Heart left ventricle (tissue), 16 donors: ENCODE data around the gene LRRC36. TPM values are rescaled to one million over a fixed set of nuclear protein-coding genes. Genes with fewer than 3 reads are reported as not detected.

Experiments used
- ATAC-seq, 4 donors: fragments of 200-7000 bp; cut with Tn5 transposase; one replicate each; pipeline ENCODE4 v1.9.1; 2020 to 2022; ENCODE audit warnings: moderate library complexity in 4 of 4, mild to moderate bottlenecking in 3 of 4, moderate number of reproducible peaks in 1 of 4
- DNase-seq, 5 donors: peaks; one replicate each; pipeline ENCODE4 v3.0.0-alpha.2; 2020
- H3K27ac ChIP-seq, 12 donors: fragments of 200-600 bp; sonication (generic) in 4 of 12; one replicate each; pipeline versions ENCODE4 v1.5.0 to v1.8.0; 2016 to 2022; ENCODE audit warnings: mild to moderate bottlenecking in 2 of 12
- H3K27me3 ChIP-seq, 9 donors: fragments of 200-600 bp; sonication (generic) in 2 of 9; one replicate each; pipeline versions ENCODE4 v1.5.1 to v1.8.0; 2016 to 2022; ENCODE audit warnings: mild to moderate bottlenecking in 3 of 9
- H3K36me3 ChIP-seq, 9 donors: fragments of 200-600 bp; sonication (generic) in 2 of 9; one replicate each; pipeline versions ENCODE4 v1.5.0 to v1.8.0; 2018 to 2022; ENCODE audit warnings: mild to moderate bottlenecking in 2 of 9
- H3K4me1 ChIP-seq, 12 donors: fragments of 200-600 bp; sonication (generic) in 4 of 12; one replicate each; pipeline versions ENCODE4 v1.5.0 to v1.8.0; 2016 to 2022; ENCODE audit warnings: mild to moderate bottlenecking in 3 of 12
- H3K4me3 ChIP-seq, 12 donors: fragments of 200-600 bp; sonication (generic) in 4 of 12; one replicate each; pipeline versions ENCODE4 v1.5.0 to v1.8.0; 2017 to 2022; ENCODE audit warnings: mild to moderate bottlenecking in 9 of 12, moderate library complexity in 4 of 12
- H3K9me3 ChIP-seq, 12 donors: fragments of 200-600 bp; sonication (generic) in 4 of 12; one replicate each; pipeline versions ENCODE4 v1.5.0 to v1.8.0; 2016 to 2022; ENCODE audit warnings: mild to moderate bottlenecking in 1 of 12
- CTCF ChIP-seq, 12 donors: fragments of 200-600 bp; sonication (generic) in 4 of 12; IDR thresholded peaks; one replicate each; pipeline versions ENCODE4 v1.5.0 to v1.8.0; 2018 to 2022; ENCODE audit warnings: antibody characterized with exemption in 12 of 12, mild to moderate bottlenecking in 5 of 12
- POLR2A ChIP-seq, 2 donors: fragments of 450-650 bp; IDR thresholded peaks; one replicate each; pipeline ENCODE4 v1.6.1; 2017; ENCODE audit warnings: antibody characterized with exemption in 2 of 2, mild to moderate bottlenecking in 2 of 2, moderate library complexity in 2 of 2
- WGBS, 4 donors: extraction: QIAGEN DNeasy Blood & Tissue Kit in 2 of 4; methylation state at CpG; one replicate each; pipeline versions ENCODE4 v1.1.5 to v1.1.7; 2013 to 2018; 5-methylcytosine and 5-hydroxymethylcytosine counted together
- intact Hi-C, 10 donors: fragments of 100-400 bp; cut with DNase I; formaldehyde crosslinking; loops; one replicate each; pipeline versions ENCODE4 v1.11.1 to v1.14.2; 2022
- polyA plus RNA-seq, 2 donors: library from polyadenylated mRNA; stranded (reverse); fragments of 200-250 nt; gene quantifications; one replicate each; pipeline ENCODE4 v1.2.3, GENCODE V29; 2013
- total RNA-seq, 9 donors: library from RNA; depleted of rRNA in 2 of 9; stranded (reverse); fragments of >200 nt in 2 of 9; fragmentation: NEBNext Ultra II Directional in 3 of 9; extraction: Animal tissue kit (Norgen Biotek cat#: 25700) in 3 of 9; gene quantifications; one replicate each; pipeline versions ENCODE4 v1.1.0 to v1.2.4, GENCODE V29; 2016 to 2023
- donor health status: ischemic (EF 13 %, LVEDD 7.1; RV severe dilation, severe dysfunction).
- donor health status: healthy with polysubstance abuse.
- donor health status: DM: no; HTN: yes; CAD: no.
- donor health status: DM: no; HTN: no; CAD: no.
- donor health status: ischemic (EF 25% LVEDD 6.9; RV normal size, moderate dysfunction).
- donor health status: ischemic (EF 25% LVEDD 5.7; RV mildly dilated, moderate dysfunction).
- donor health status: healthy.
- donor health status: DM: yes; HTN: yes; CAD: no.
- donor health status: ischemic (EF 35%, LVEDD 5.7; RV mildly dilated, moderate dysfunction).
- donor health status: nonischemic (EF 11% LVEDD 7.7; RV severe dilation, severe dysfunction).
- donor health status: DM: yes; HTN: yes; CAD: no.
- donor health status: PGD.
- donor health status: ischemic (EF 29% LVEDD 5.4; RV normal size, mild dysfunction).
- donor health status: nonischemic (EF 23%, LVEDD 6.1; RV moderate dilation, normal function).

Gene LRRC36
- total and polyA plus RNA-seq, 11 donors = 0.15 to 0.42 (median 0.27) TPM; not detected in 8

- Histone ChIP-seq H3K36me3 (no peaks in the 10 kb centered on the region), H3K9me3 (no peaks in the 10 kb centered on the region), H3K27ac (peak overlapping the region in 9 of 12 donors; percentile 32 to 90 (median 64)), H3K4me1 (peaks cover 5 to 65% (median 45%) of the 10 kb centered on the region in 12 donors), H3K4me3 (no peak overlapping the region), H3K27me3 (peaks cover 0 to 25% (median 0%) of the 10 kb centered on the region in 9 donors)
- intact Hi-C loops = loop anchor here in 8 of 10 donors (5.0 to 10.0 kb wide), 5 partner anchors 53 to 136 kb away; partner anchors contain the start of gene PLEKHG4 (in 1 of the 8)
- TF ChIP-seq CTCF (IDR thresholded peaks at IDR 0.05) = no peak
- no peak for TF ChIP-seq POLR2A (IDR thresholded peaks at IDR 0.05)
- DNase-seq = no peak
- 78 to 84% (median 83%) methylated on average over 14 to 22 of the region's 22 CpGs for WGBS, 4 donors
- ATAC-seq = no peak
Observed at GRCh38 chr16:67397812-67398545, 71.4 kb downstream of the LRRC36 start.

- Histone ChIP-seq H3K9me3 (no peaks in the 10 kb centered on the region), H3K4me1 (peaks cover 5 to 58% (median 38%) of the 10 kb centered on the region in 12 donors), H3K27me3 (peaks cover 0 to 19% (median 0%) of the 10 kb centered on the region in 9 donors), H3K36me3 (no peaks in the 10 kb centered on the region), H3K27ac (peak overlapping the region in 5 of 12 donors; percentile 9 to 90 (median 71)), H3K4me3 (peak overlapping the region in 5 of 12 donors; percentile 8 to 39 (median 27))
- DNase-seq (no peak), ATAC-seq (no peak)
- WGBS, 4 donors = 89 to 94% (median 90%) methylated on average over 17 to 19 of the region's 19 CpGs
- intact Hi-C loops = loop anchor here in 8 of 10 donors (5.0 to 10.0 kb wide), 5 partner anchors 54 to 136 kb away; partner anchors contain the start of gene PLEKHG4 (in 1 of the 8)
- TF ChIP-seq POLR2A (IDR thresholded peaks at IDR 0.05) (no peak), CTCF (IDR thresholded peaks at IDR 0.05) (no peak)
Observed at GRCh38 chr16:67398546-67399217, 72.1 kb downstream of the LRRC36 start.

- intact Hi-C loops = loop anchor here in 8 of 10 donors (5.0 to 10.0 kb wide), 5 partner anchors 54 to 137 kb away; partner anchors contain the start of gene PLEKHG4 (in 1 of the 8)
- Histone ChIP-seq H3K9me3 (no peaks in the 10 kb centered on the region), H3K27me3 (peaks cover 0 to 13% (median 0%) of the 10 kb centered on the region in 9 donors), H3K4me3 (peak overlapping the region in 7 of 12 donors; percentile 8 to 40 (median 27)), H3K27ac (peak overlapping the region in 2 of 12 donors; percentile 64 to 78), H3K4me1 (peaks cover 5 to 56% (median 32%) of the 10 kb centered on the region in 12 donors), H3K36me3 (no peaks in the 10 kb centered on the region)
- TF ChIP-seq POLR2A (IDR thresholded peaks at IDR 0.05) (no peak), CTCF (IDR thresholded peaks at IDR 0.05) (peak; percentile 65 to 86 (median 74))
- ATAC-seq (peak in 3 of 4 donors; percentile 40 to 46 (median 45)), DNase-seq (peak in 3 of 5 donors; percentile 45 to 82 (median 65))
- WGBS, 4 donors = 16 to 29% (median 23%) methylated on average over 24 to 42 of the region's 42 CpGs
Observed at GRCh38 chr16:67399218-67399733, 72.7 kb downstream of the LRRC36 start.
